ENCODE measurements around the gene IL23R.

- no peak for TF ChIP-seq CTCF (IDR thresholded peaks at IDR 0.05)
- TF ChIP-seq POLR2A (IDR thresholded peaks at IDR 0.05): no peak
Observed at GRCh38 chr1:67298762-67299161, 132.5 kb downstream of the IL23R start.
